Frontal cortex (tissue), 4 donors: ENCODE measurements around the gene MRPS35. TPM values are rescaled to one million over a fixed set of nuclear protein-coding genes. Genes with fewer than 3 reads are reported as not detected.
"Not testable (repeated sequence)": the region's sequence is repeated elsewhere in the genome, so short reads cannot be mapped to it uniquely, and the experiment has no call there.

ENCODE experiments used
- DNase-seq, 2 donors: peaks; one replicate each; pipeline ENCODE4 v3.0.0; 2012; ENCODE audit warnings: low spot score in 2 of 2
- FAIRE-seq: peaks from 2 replicates; lab custom pipeline; 2012; peaks lifted over from hg19 to GRCh38; lab: Jason Lieb, UNC
- total RNA-seq: library from RNA; depleted of rRNA; stranded (reverse); fragments of >200 nt; gene quantifications from one replicate; pipeline ENCODE4 v1.2.3, GENCODE V29; 2014
- donor health status: control.
- donor health status: control.
- donor health status: control.

The MRPS35 gene
- total RNA-seq, 1 donor from 2014 or later: 89.3 TPM

- no peak for DNase-seq
Observed at GRCh38 chr12:27705263-27705662, 5.4 kb upstream of the MRPS35 start.

GRCh38 chr12:27707216-27707615 is 3.4 kb upstream of the MRPS35 start:
- no peak for FAIRE-seq
- no peak for DNase-seq

More at GRCh38 chr12:27705263-27705662, 5.4 kb upstream of the MRPS35 start:
- no peak for FAIRE-seq

GRCh38 chr12:27709212-27709931 is 1.3 kb upstream of the MRPS35 start:
- no peak for DNase-seq
- FAIRE-seq: no peak

- DNase-seq (peak in 1 of 2 donors; percentile 4), FAIRE-seq (no peak)
Observed at GRCh38 chr12:27709932-27710591, 570 bp upstream of the MRPS35 start.

GRCh38 chr12:27711317-27711682 is 668 bp downstream of the MRPS35 start:
- DNase-seq (no peak), FAIRE-seq (no peak)

- no peak for FAIRE-seq
- no peak for DNase-seq
Observed at GRCh38 chr12:27711967-27712366, 1.3 kb downstream of the MRPS35 start.

GRCh38 chr12:27723212-27723611 is 12.6 kb downstream of the MRPS35 start:
- DNase-seq: no peak

GRCh38 chr12:27730097-27730588 is 19.5 kb downstream of the MRPS35 start:
- FAIRE-seq (no peak), DNase-seq (no peak)

More at GRCh38 chr12:27723212-27723611, 12.6 kb downstream of the MRPS35 start:
- no peak for FAIRE-seq

GRCh38 chr12:27732281-27732680 is 21.6 kb downstream of the MRPS35 start:
- FAIRE-seq (no peak), DNase-seq (no peak)

- DNase-seq: no peak
- FAIRE-seq: peak; percentile 48
Observed at GRCh38 chr12:27733052-27733656, 22.5 kb downstream of the MRPS35 start.

- DNase-seq (no peak), FAIRE-seq (peak; percentile 28)
Observed at GRCh38 chr12:27733791-27734190, 23.2 kb downstream of the MRPS35 start.

GRCh38 chr12:27734321-27734720 is 23.7 kb downstream of the MRPS35 start:
- FAIRE-seq, DNase-seq: not testable (repeated sequence)

- FAIRE-seq: no peak
Observed at GRCh38 chr12:27743601-27744000, 33.0 kb downstream of the MRPS35 start.

GRCh38 chr12:27745734-27746133 is 35.1 kb downstream of the MRPS35 start:
- not testable (repeated sequence) for FAIRE-seq, DNase-seq

More at GRCh38 chr12:27743601-27744000, 33.0 kb downstream of the MRPS35 start:
- no peak for DNase-seq

- peak; percentile 17 for FAIRE-seq
- DNase-seq: no peak
Observed at GRCh38 chr12:27747111-27747820, 36.6 kb downstream of the MRPS35 start.

GRCh38 chr12:27751386-27752047 is 40.9 kb downstream of the MRPS35 start:
- DNase-seq (no peak), FAIRE-seq (no peak)

- DNase-seq: no peak
- no peak for FAIRE-seq
Observed at GRCh38 chr12:27754795-27755194, 44.2 kb downstream of the MRPS35 start.

GRCh38 chr12:27756670-27757195 is 46.1 kb downstream of the MRPS35 start:
- DNase-seq (no peak), FAIRE-seq (no peak)

GRCh38 chr12:27762757-27763156 is 52.1 kb downstream of the MRPS35 start:
- FAIRE-seq (no peak), DNase-seq (no peak)
